Uterus (tissue), 2 donors: Measurements from ENCODE around the gene MYOM3.

Experiments used
- CTCF ChIP-seq, 4 experiments: fragments of 200-600 bp in 2 of 4; fragments of 450-650 bp in 2 of 4; sonication (generic) in 2 of 4; IDR thresholded peaks; one replicate each; pipeline ENCODE4 v1.5.1; 2016 to 2019; ENCODE audit warnings: antibody characterized with exemption in 4 of 4, mild to moderate bottlenecking in 2 of 4, moderate library complexity in 1 of 4
- POLR2A ChIP-seq, 2 donors: fragments of 450-650 bp; IDR thresholded peaks; one replicate each; pipeline ENCODE4 v1.6.1; 2016; ENCODE audit warnings: antibody characterized with exemption in 2 of 2, mild to moderate bottlenecking in 1 of 2, moderate library complexity in 1 of 2

- TF ChIP-seq CTCF (IDR thresholded peaks at IDR 0.05) (no peak), POLR2A (IDR thresholded peaks at IDR 0.05) (no peak)
These were observed 54.8 kb downstream of the MYOM3 start for GRCh38 chr1:24057171-24057570.
